ENCODE measurements around the gene KIAA1328. TPM values are rescaled to one million over a fixed set of nuclear protein-coding genes. Genes with fewer than 3 reads are reported as not detected.

KIAA1328 gene
- total and polyA plus RNA-seq, 4 experiments from 2014 or later: 6.9 to 15.7 (median 12.8) TPM

- intact Hi-C loops (cut with micrococcal nuclease): no loop called here
- Mint-ChIP-seq H3K9me3 (no peaks in the 10 kb centered on the region), H3K4me3 (no peak overlapping the region), H3K27ac (no peak overlapping the region), H3K27me3 (no peaks in the 10 kb centered on the region), H3K4me1 (peaks cover 5 to 20% (median 11%) of the 10 kb centered on the region in 4 donors), H3K36me3 (peaks cover 15 to 48% of the 10 kb centered on the region in 2 donors)
- no peaks in the 10 kb centered on the region for H3K9me3 ChIP-seq (ENCODE audit: control insufficient read depth in 1 of 2, low read length in 2 of 2)
- POLR2A ChIA-PET (ENCODE audit: partially characterized antibody): interaction anchor here (2.8 kb wide), 1 partner anchor 9 kb away, joined by 9 read pairs; the partner anchor contains the start of genes KIAA1328 and TPGS2
- no peak for DNase-seq
- no peaks in the 10 kb centered on the region for H3K27me3 ChIP-seq (ENCODE audit: insufficient read depth, low read length)
- peaks cover 6% of the 10 kb centered on the region for H3K36me3 ChIP-seq (ENCODE audit: insufficient read depth, low read length)
- CTCF ChIA-PET (ENCODE audit: partially characterized antibody): interaction anchor here (2.5 to 2.6 kb wide), 2 partner anchors 9 kb away, joined by 10 to 13 read pairs; partner anchors contain the start of genes KIAA1328 and TPGS2
- no peaks in the 10 kb centered on the region for H3K4me1 ChIP-seq (ENCODE audit: insufficient read depth, low read length)
- H3K27ac ChIP-seq (ENCODE audit: low read depth, low read length): no peak overlapping the region
- H3K4me3 ChIP-seq (ENCODE audit: low read length in 2 of 2): no peak overlapping the region
These were observed 9.3 kb upstream of the KIAA1328 start for GRCh38 chr18:36819621-36820020.

- Histone ChIP-seq H3K27ac (ENCODE audit: low read depth, low read length) (no peak overlapping the region), H3K4me1 (ENCODE audit: insufficient read depth, low read length) (no peaks in the 10 kb centered on the region), H3K36me3 (ENCODE audit: insufficient read depth, low read length) (peaks cover 6% of the 10 kb centered on the region), H3K27me3 (ENCODE audit: insufficient read depth, low read length) (no peaks in the 10 kb centered on the region), H3K9me3 (ENCODE audit: control insufficient read depth in 1 of 2, low read length in 2 of 2) (no peaks in the 10 kb centered on the region), H3K4me3 (ENCODE audit: low read length in 2 of 2) (no peak overlapping the region)
- H3K27me3 Mint-ChIP-seq: no peaks in the 10 kb centered on the region
- peaks cover 12 to 33% of the 10 kb centered on the region in 2 donors for H3K36me3 Mint-ChIP-seq
- H3K27ac Mint-ChIP-seq: no peak overlapping the region
- intact Hi-C loops (cut with micrococcal nuclease): no loop called here
- H3K4me1 Mint-ChIP-seq: peaks cover 8 to 20% (median 10%) of the 10 kb centered on the region in 4 donors
- no peak overlapping the region for H3K4me3 Mint-ChIP-seq
- POLR2A ChIA-PET (ENCODE audit: partially characterized antibody): no interaction called here
- no peaks in the 10 kb centered on the region for H3K9me3 Mint-ChIP-seq
- DNase-seq: no peak
- CTCF ChIA-PET (ENCODE audit: partially characterized antibody): interaction anchor here (1.1 to 2.7 kb wide), 3 partner anchors 9 to 14 kb away, joined by 3 to 8 read pairs (median 3); no protein-coding TSS in a partner anchor
These were observed 7.2 kb upstream of the KIAA1328 start for GRCh38 chr18:36821681-36822080.

- POLR2A ChIA-PET (ENCODE audit: partially characterized antibody): no interaction called here
- Histone ChIP-seq H3K4me1 (ENCODE audit: insufficient read depth, low read length) (peaks cover 25% of the 10 kb centered on the region), H3K27me3 (ENCODE audit: insufficient read depth, low read length) (no peaks in the 10 kb centered on the region), H3K27ac (ENCODE audit: low read depth, low read length) (no peak overlapping the region), H3K4me3 (ENCODE audit: low read length in 2 of 2) (no peak overlapping the region), H3K36me3 (ENCODE audit: insufficient read depth, low read length) (no peaks in the 10 kb centered on the region), H3K9me3 (ENCODE audit: control insufficient read depth in 1 of 2, low read length in 2 of 2) (no peaks in the 10 kb centered on the region)
- DNase-seq: no peak
- no peak overlapping the region for H3K4me3 Mint-ChIP-seq
- CTCF ChIA-PET (ENCODE audit: partially characterized antibody): interaction anchor here (0.6 to 1.1 kb wide), 2 partner anchors 9 to 13 kb away, joined by 3 read pairs; no protein-coding TSS in a partner anchor
- no peaks in the 10 kb centered on the region for H3K9me3 Mint-ChIP-seq
- H3K4me1 Mint-ChIP-seq: peaks cover 21 to 51% (median 34%) of the 10 kb centered on the region in 4 donors
- H3K36me3 Mint-ChIP-seq: peaks cover 0 to 21% of the 10 kb centered on the region in 2 donors
- no peak overlapping the region for H3K27ac Mint-ChIP-seq
- intact Hi-C loops (cut with micrococcal nuclease): loop anchor here (5.0 kb wide), 1 partner anchor 758 kb away; the partner anchor contains the start of gene RPRD1A
- no peaks in the 10 kb centered on the region for H3K27me3 Mint-ChIP-seq
These were observed 3.4 kb upstream of the KIAA1328 start for GRCh38 chr18:36825526-36825925.

- no peak overlapping the region for H3K27ac Mint-ChIP-seq
- no peak for DNase-seq
- H3K9me3 Mint-ChIP-seq: no peaks in the 10 kb centered on the region
These were observed 2.4 kb upstream of the KIAA1328 start for GRCh38 chr18:36826556-36826955.

GRCh38 chr18:36828157-36828629, 734 bp upstream of the KIAA1328 start:
- no peaks in the 10 kb centered on the region for H3K27me3 Mint-ChIP-seq
- Histone ChIP-seq H3K27ac (ENCODE audit: low read depth, low read length) (peak overlapping the region; percentile 82), H3K27me3 (ENCODE audit: insufficient read depth, low read length) (no peaks in the 10 kb centered on the region), H3K4me1 (ENCODE audit: insufficient read depth, low read length) (peaks cover 26% of the 10 kb centered on the region), H3K4me3 (ENCODE audit: low read length in 2 of 2) (peak overlapping the region; percentile 90 to 99), H3K9me3 (ENCODE audit: control insufficient read depth in 1 of 2, low read length in 2 of 2) (no peaks in the 10 kb centered on the region), H3K36me3 (ENCODE audit: insufficient read depth, low read length) (no peaks in the 10 kb centered on the region)
- DNase-seq: no peak
- peaks cover 22 to 55% (median 36%) of the 10 kb centered on the region in 4 donors for H3K4me1 Mint-ChIP-seq
- H3K27ac Mint-ChIP-seq: peak overlapping the region; percentile 80 to 96 (median 94)
- peaks cover 0 to 11% of the 10 kb centered on the region in 2 donors for H3K36me3 Mint-ChIP-seq
- POLR2A ChIA-PET (ENCODE audit: partially characterized antibody): interaction anchor here (0.7 to 1.8 kb wide), 7 partner anchors 9 to 1331 kb away, joined by 3 to 12 read pairs (median 4); partner anchors contain the start of genes INO80C and RMP24
- CTCF ChIA-PET (ENCODE audit: partially characterized antibody): interaction anchor here (1.2 to 4.4 kb wide), 5 partner anchors 10 to 1486 kb away, joined by 3 to 22 read pairs (median 7); no protein-coding TSS in a partner anchor
- intact Hi-C loops (cut with micrococcal nuclease): loop anchor here (1.0 to 5.0 kb wide), 3 partner anchors 15 to 856 kb away; partner anchors contain the start of genes RMP24 and RPRD1A
- peak overlapping the region; percentile 84 to 97 (median 90) for H3K4me3 Mint-ChIP-seq
- no peaks in the 10 kb centered on the region for H3K9me3 Mint-ChIP-seq

More at GRCh38 chr18:36826556-36826955, 2.4 kb upstream of the KIAA1328 start:
- no peaks in the 10 kb centered on the region for H3K27me3 Mint-ChIP-seq
- intact Hi-C loops (cut with micrococcal nuclease): loop anchor here (5.0 kb wide), 1 partner anchor 759 kb away; the partner anchor contains the start of gene RPRD1A
- peak overlapping the region in 1 of 8 donors; percentile 39 for H3K4me3 Mint-ChIP-seq
- Histone ChIP-seq H3K36me3 (ENCODE audit: insufficient read depth, low read length) (no peaks in the 10 kb centered on the region), H3K27ac (ENCODE audit: low read depth, low read length) (no peak overlapping the region), H3K27me3 (ENCODE audit: insufficient read depth, low read length) (no peaks in the 10 kb centered on the region), H3K9me3 (ENCODE audit: control insufficient read depth in 1 of 2, low read length in 2 of 2) (no peaks in the 10 kb centered on the region), H3K4me1 (ENCODE audit: insufficient read depth, low read length) (peaks cover 26% of the 10 kb centered on the region), H3K4me3 (ENCODE audit: low read length in 2 of 2) (no peak overlapping the region)
- POLR2A ChIA-PET (ENCODE audit: partially characterized antibody): no interaction called here
- H3K4me1 Mint-ChIP-seq: peaks cover 24 to 55% (median 38%) of the 10 kb centered on the region in 4 donors
- H3K36me3 Mint-ChIP-seq: peaks cover 0 to 14% of the 10 kb centered on the region in 2 donors
- CTCF ChIA-PET (ENCODE audit: partially characterized antibody): interaction anchor here (4.4 kb wide), 1 partner anchor 15 kb away, joined by 22 read pairs; no protein-coding TSS in a partner anchor

GRCh38 chr18:36829362-36830157, 633 bp downstream of the KIAA1328 start:
- intact Hi-C loops (cut with micrococcal nuclease): loop anchor here (1.0 to 5.0 kb wide), 3 partner anchors 17 to 762 kb away; partner anchors contain the start of genes ELP2, RPRD1A and SLC39A6
- ChIA-PET POLR2A (ENCODE audit: partially characterized antibody) (interaction anchor here (0.9 to 1.8 kb wide), 8 partner anchors 10 to 1540 kb away, joined by 3 to 12 read pairs (median 4); partner anchors contain the start of genes RMP24, SLC39A6 and ZSCAN30), CTCF (ENCODE audit: partially characterized antibody) (interaction anchor here (0.7 to 4.4 kb wide), 8 partner anchors 11 to 1802 kb away, joined by 3 to 22 read pairs (median 4); no protein-coding TSS in a partner anchor)
- Histone ChIP-seq H3K4me1 (ENCODE audit: insufficient read depth, low read length) (peaks cover 26% of the 10 kb centered on the region), H3K4me3 (ENCODE audit: low read length in 2 of 2) (peak overlapping the region; percentile 94 to 99), H3K27ac (ENCODE audit: low read depth, low read length) (peak overlapping the region; percentile 82), H3K9me3 (ENCODE audit: control insufficient read depth in 1 of 2, low read length in 2 of 2) (no peaks in the 10 kb centered on the region), H3K27me3 (ENCODE audit: insufficient read depth, low read length) (no peaks in the 10 kb centered on the region), H3K36me3 (ENCODE audit: insufficient read depth, low read length) (no peaks in the 10 kb centered on the region)
- H3K27ac Mint-ChIP-seq: peak overlapping the region; percentile 58 to 94 (median 86)
- peaks cover 18 to 50% (median 36%) of the 10 kb centered on the region in 4 donors for H3K4me1 Mint-ChIP-seq
- peak in 1 of 5 donors; percentile 9 for DNase-seq
- no peaks in the 10 kb centered on the region for H3K9me3 Mint-ChIP-seq
- H3K27me3 Mint-ChIP-seq: no peaks in the 10 kb centered on the region
- peak overlapping the region; percentile 84 to 97 (median 88) for H3K4me3 Mint-ChIP-seq
- peaks cover 0 to 13% of the 10 kb centered on the region in 2 donors for H3K36me3 Mint-ChIP-seq
